ENCODE results near the gene LZTS2.

Gene LZTS2

GRCh38 chr10:101042667-101043362 is 43.2 kb downstream of the LZTS2 start (continued):
- TF ChIP-seq INSM2 (tag by site-specific recombination; IDR thresholded peaks at IDR 0.05) (no peak), ZNF48 (tag by site-specific recombination; IDR thresholded peaks at IDR 0.05) (no peak), ZNF398 (tag by site-specific recombination; IDR thresholded peaks at IDR 0.05) (no peak), ZNF777 (tag by site-specific recombination; IDR thresholded peaks at IDR 0.05; ENCODE audit: borderline replicate concordance) (no peak), GLIS1 (tag by site-specific recombination; IDR thresholded peaks at IDR 0.05) (0 out of 2 replicates have a peak, but pooled peaks have one; percentile 14), ZNF843 (tag by site-specific recombination; IDR thresholded peaks at IDR 0.05) (no peak), ZNF354C (tag by site-specific recombination; IDR thresholded peaks at IDR 0.05; ENCODE audit: borderline replicate concordance, low read depth) (no peak), ZEB2 (tag by site-specific recombination; IDR thresholded peaks at IDR 0.05) (peak; percentile 92), ZSCAN30 (tag by site-specific recombination; IDR thresholded peaks at IDR 0.05) (peak; percentile 64; the same call in 1 of the 2 replicates), ZBTB26 (tag by site-specific recombination; optimal IDR thresholded peaks at IDR 0.05) (peak; percentile 25), ZNF248 (tag by site-specific recombination; IDR thresholded peaks at IDR 0.05) (no peak), ZNF202 (tag by site-specific recombination; IDR thresholded peaks at IDR 0.05; ENCODE audit: borderline replicate concordance) (no peak), ZNF24 (tag by site-specific recombination; IDR thresholded peaks at IDR 0.05) (no peak)
- TF ChIP-seq, protein P1, sequence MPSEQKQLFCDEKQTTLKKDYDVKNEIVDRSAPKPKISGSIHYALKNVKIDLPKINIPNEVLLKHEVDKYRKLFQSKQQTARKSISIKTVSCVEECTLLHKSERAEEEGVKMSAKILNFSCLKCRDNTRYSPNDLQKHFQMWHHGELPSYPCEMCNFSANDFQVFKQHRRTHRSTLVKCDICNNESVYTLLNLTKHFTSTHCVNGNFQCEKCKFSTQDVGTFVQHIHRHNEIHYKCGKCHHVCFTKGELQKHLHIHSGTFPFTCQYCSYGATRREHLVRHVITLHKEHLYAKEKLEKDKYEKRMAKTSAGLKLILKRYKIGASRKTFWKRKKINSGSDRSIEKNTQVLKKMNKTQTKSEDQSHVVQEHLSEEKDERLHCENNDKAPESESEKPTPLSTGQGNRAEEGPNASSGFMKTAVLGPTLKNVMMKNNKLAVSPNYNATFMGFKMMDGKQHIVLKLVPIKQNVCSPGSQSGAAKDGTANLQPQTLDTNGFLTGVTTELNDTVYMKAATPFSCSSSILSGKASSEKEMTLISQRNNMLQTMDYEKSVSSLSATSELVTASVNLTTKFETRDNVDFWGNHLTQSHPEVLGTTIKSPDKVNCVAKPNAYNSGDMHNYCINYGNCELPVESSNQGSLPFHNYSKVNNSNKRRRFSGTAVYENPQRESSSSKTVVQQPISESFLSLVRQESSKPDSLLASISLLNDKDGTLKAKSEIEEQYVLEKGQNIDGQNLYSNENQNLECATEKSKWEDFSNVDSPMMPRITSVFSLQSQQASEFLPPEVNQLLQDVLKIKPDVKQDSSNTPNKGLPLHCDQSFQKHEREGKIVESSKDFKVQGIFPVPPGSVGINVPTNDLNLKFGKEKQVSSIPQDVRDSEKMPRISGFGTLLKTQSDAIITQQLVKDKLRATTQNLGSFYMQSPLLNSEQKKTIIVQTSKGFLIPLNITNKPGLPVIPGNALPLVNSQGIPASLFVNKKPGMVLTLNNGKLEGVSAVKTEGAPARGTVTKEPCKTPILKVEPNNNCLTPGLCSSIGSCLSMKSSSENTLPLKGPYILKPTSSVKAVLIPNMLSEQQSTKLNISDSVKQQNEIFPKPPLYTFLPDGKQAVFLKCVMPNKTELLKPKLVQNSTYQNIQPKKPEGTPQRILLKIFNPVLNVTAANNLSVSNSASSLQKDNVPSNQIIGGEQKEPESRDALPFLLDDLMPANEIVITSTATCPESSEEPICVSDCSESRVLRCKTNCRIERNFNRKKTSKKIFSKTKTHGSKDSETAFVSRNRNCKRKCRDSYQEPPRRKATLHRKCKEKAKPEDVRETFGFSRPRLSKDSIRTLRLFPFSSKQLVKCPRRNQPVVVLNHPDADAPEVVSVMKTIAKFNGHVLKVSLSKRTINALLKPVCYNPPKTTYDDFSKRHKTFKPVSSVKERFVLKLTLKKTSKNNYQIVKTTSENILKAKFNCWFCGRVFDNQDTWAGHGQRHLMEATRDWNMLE (tag by site-specific recombination; conservative IDR thresholded peaks at IDR 0.05; ENCODE audit: low read depth) = peak; percentile 69

- H3K4me1 ChIP-seq (ENCODE audit: control insufficient read depth, insufficient read depth, low read length) = peaks cover 5% of the 10 kb centered on the region; the same call in 1 of the 2 replicates
- H3K9me3 ChIP-seq (ENCODE audit: control insufficient read depth, insufficient read depth, low read depth, low read length) = no peaks in the 10 kb centered on the region
- peak overlapping the region; percentile 80 for H3K27ac ChIP-seq (ENCODE audit: extremely low read depth, low read depth, low read length)
- 0 out of 2 replicates have a peak, but pooled peaks have one; percentile 21 for TF ChIP-seq ZFP37 (tag by site-specific recombination; IDR thresholded peaks at IDR 0.05)
- no peak for TF ChIP-seq ZBTB21 (tag by site-specific recombination; IDR thresholded peaks at IDR 0.05)
- TF ChIP-seq ZNF792 (tag by site-specific recombination; IDR thresholded peaks at IDR 0.05) = no peak
- CTCF ChIA-PET = interaction anchor here (0.6 to 10.1 kb wide), 21 partner anchors 9 to 1380 kb away, joined by 3 to 112 read pairs (median 5); partner anchors contain the start of genes KAZALD1, PDZD7 and SFXN3
- H3K4me3 ChIP-seq (ENCODE audit: low read depth, low read length) = peak overlapping the region; percentile 53
- POLR2A ChIA-PET = interaction anchor here (0.8 to 3.4 kb wide), 19 partner anchors 8 to 186 kb away, joined by 3 to 32 read pairs (median 5); partner anchors contain the start of genes KAZALD1, LBX1, PDZD7 and SFXN3
- H3K36me3 ChIP-seq (ENCODE audit: control insufficient read depth in 2 of 2, insufficient read depth in 1 of 2, low read length in 2 of 2) = no peaks in the 10 kb centered on the region
These were observed 43.7 kb downstream of the LZTS2 start for GRCh38 chr10:101043363-101043707.
